ENCODE measurements around the gene ZNF441. TPM values are rescaled to one million over a fixed set of nuclear protein-coding genes. Genes with fewer than 3 reads are reported as not detected.

ZNF441 gene
- total RNA-seq, 1 experiment from 2014 or later, result 0.85 TPM

GRCh38 chr19:11792942-11793341 lies 26.1 kb downstream of the ZNF441 start:
- no peak overlapping the region for H3K56ac ChIP-seq (ENCODE audit: insufficient read length, low read depth, low read length)
- H3K27ac ChIP-seq (ENCODE audit: insufficient read length, low read depth, low read length), result no peak overlapping the region
- Mint-ChIP-seq H3K27ac (no peak overlapping the region), H3K36me3 (ENCODE audit: insufficient read depth in 1 of 3, low read depth in 3 of 3) (no peaks in the 10 kb centered on the region), H3K4me1 (peaks cover 10% of the 10 kb centered on the region in 2 experiments), H3K27me3 (ENCODE audit: low read depth) (peaks cover 53% of the 10 kb centered on the region), H3K9me3 (peaks cover 22 to 24% of the 10 kb centered on the region in 2 experiments), H3K4me3 (no peak overlapping the region)
- no peak overlapping the region for H2AK5ac ChIP-seq (ENCODE audit: insufficient read length, low read length)
- no peak overlapping the region for H4K5ac ChIP-seq (ENCODE audit: insufficient read length, low read depth, low read length)
- peaks cover 3% of the 10 kb centered on the region for H3K23me2 ChIP-seq (ENCODE audit: insufficient read length, low read depth, low read length, poor library complexity, severe bottlenecking)
- H3K18ac ChIP-seq (ENCODE audit: insufficient read length, low read depth, low read length), result no peak overlapping the region
- no peak overlapping the region for H3K4ac ChIP-seq (ENCODE audit: low read depth, low read length)
- no peak overlapping the region for H2AFZ ChIP-seq (ENCODE audit: low read length)
- H2BK20ac ChIP-seq (ENCODE audit: low read depth, low read length, poor library complexity, severe bottlenecking), result no peak overlapping the region
- H3K4me1 ChIP-seq (ENCODE audit: insufficient read depth, low read length), result 0 out of 2 replicates have a peak, but pooled peaks cover under 1% of the 10 kb centered on the region
- no peak overlapping the region for H4K91ac ChIP-seq (ENCODE audit: insufficient read length, low read depth, low read length)
- no peak overlapping the region for H3K9ac ChIP-seq (ENCODE audit: extremely low read depth, insufficient read length, low read length)
- no peaks in the 10 kb centered on the region for H3K27me3 ChIP-seq (ENCODE audit: insufficient read depth, low read length)
- H3K14ac ChIP-seq (ENCODE audit: insufficient read depth, low read length), result no peak overlapping the region
- no peaks in the 10 kb centered on the region for H3K79me1 ChIP-seq (ENCODE audit: insufficient read depth, low read depth, low read length, poor library complexity, severe bottlenecking)
- H3K9me3 ChIP-seq (ENCODE audit: control insufficient read depth, low read depth, low read length), result no peaks in the 10 kb centered on the region
- no peak overlapping the region for H2BK120ac ChIP-seq (ENCODE audit: low read depth, low read length, poor library complexity, severe bottlenecking)
- no peak overlapping the region for H4K8ac ChIP-seq (replicated peaks; ENCODE audit: insufficient read length, low read depth, low read length)
- H2BK15ac ChIP-seq (ENCODE audit: low read depth, low read length), result no peak overlapping the region
- no peak for TF ChIP-seq CTCF (conservative IDR thresholded peaks at IDR 0.05)
- H2BK12ac ChIP-seq (ENCODE audit: insufficient read length, low read depth, low read length), result no peak overlapping the region
- H3K79me2 ChIP-seq (ENCODE audit: insufficient read depth, low read length), result no peaks in the 10 kb centered on the region
- H2BK5ac ChIP-seq (ENCODE audit: insufficient read length, low read length), result no peak overlapping the region
- no peak overlapping the region for H3K4me2 ChIP-seq (ENCODE audit: insufficient read depth, insufficient read length, low read length)
- no peak overlapping the region for H3K23ac ChIP-seq (ENCODE audit: insufficient read length, low read depth, low read length)
- H3T11ph ChIP-seq (ENCODE audit: low read length), result no peak overlapping the region
- no peak for DNase-seq
- no peaks in the 10 kb centered on the region for H4K20me1 ChIP-seq (ENCODE audit: control insufficient read depth, insufficient read depth, insufficient read length)
